ENCODE data around the gene WDR27.

GRCh38 chr6:169619650-169620049, 82.2 kb downstream of the WDR27 start:
- TF ChIP-seq CTCF (IDR thresholded peaks at IDR 0.05) (no peak), POLR2A (IDR thresholded peaks at IDR 0.05) (no peak)
